Heart left ventricle (tissue), 13 donors: Measurements from ENCODE around the gene MYO15A.

ENCODE experiments used
- CTCF ChIP-seq, 12 donors: fragments of 200-600 bp; sonication (generic) in 4 of 12; IDR thresholded peaks; one replicate each; pipeline versions ENCODE4 v1.5.0 to v1.8.0; 2018 to 2022; ENCODE audit warnings: antibody characterized with exemption in 12 of 12, mild to moderate bottlenecking in 5 of 12
- POLR2A ChIP-seq, 2 donors: fragments of 450-650 bp; IDR thresholded peaks; one replicate each; pipeline ENCODE4 v1.6.1; 2017; ENCODE audit warnings: antibody characterized with exemption in 2 of 2, mild to moderate bottlenecking in 2 of 2, moderate library complexity in 2 of 2
- donor health status: ischemic (EF 13 %, LVEDD 7.1; RV severe dilation, severe dysfunction).
- donor health status: DM: no; HTN: yes; CAD: no.
- donor health status: DM: no; HTN: no; CAD: no.
- donor health status: ischemic (EF 25% LVEDD 6.9; RV normal size, moderate dysfunction).
- donor health status: ischemic (EF 25% LVEDD 5.7; RV mildly dilated, moderate dysfunction).
- donor health status: ischemic (EF 35%, LVEDD 5.7; RV mildly dilated, moderate dysfunction).
- donor health status: nonischemic (EF 11% LVEDD 7.7; RV severe dilation, severe dysfunction).
- donor health status: DM: yes; HTN: yes; CAD: no.
- donor health status: PGD.
- donor health status: ischemic (EF 29% LVEDD 5.4; RV normal size, mild dysfunction).
- donor health status: nonischemic (EF 23%, LVEDD 6.1; RV moderate dilation, normal function).

- TF ChIP-seq CTCF (IDR thresholded peaks at IDR 0.05) = no peak
- no peak for TF ChIP-seq POLR2A (IDR thresholded peaks at IDR 0.05)
Observed at GRCh38 chr17:18146980-18147379, 38.4 kb downstream of the MYO15A start.
